Prostate gland (tissue), 2 donors: Measurements from ENCODE around the gene XPR1. TPM values are rescaled to one million over a fixed set of nuclear protein-coding genes. Genes with fewer than 3 reads are reported as not detected.

Experiments
- DNase-seq: peaks from one replicate; pipeline ENCODE4 v3.0.0-alpha.2; 2019; ENCODE audit warnings: low spot score
- H3K27ac ChIP-seq, 2 donors: fragments of 200-600 bp; sonication (generic); 2 replicates each; pipeline ENCODE4 v1.5.1; 2017 to 2019
- H3K27me3 ChIP-seq: fragments of 200-600 bp; sonication (generic); replicated peaks from 2 replicates; pipeline ENCODE4 v1.5.1; 2019; ENCODE audit not compliant: insufficient read depth
- H3K36me3 ChIP-seq, 2 donors: fragments of 200-600 bp; sonication (generic); 1 replicate in 1 of 2; 2 replicates in 1 of 2; pipeline versions ENCODE4 v1.5.1 to v1.8.1; 2017 to 2019
- H3K4me1 ChIP-seq: fragments of 200-600 bp; sonication (generic); replicated peaks from 2 replicates; pipeline ENCODE4 v1.5.1; 2019
- H3K4me3 ChIP-seq, 2 donors: fragments of 200-600 bp; sonication (generic); 2 replicates each; pipeline ENCODE4 v1.5.1; 2017 to 2019
- H3K9me3 ChIP-seq: fragments of 200-600 bp; sonication (generic); 2 replicates; pipeline ENCODE4 v1.5.1; 2017
- CTCF ChIP-seq, 4 experiments: fragments of 200-600 bp in 2 of 4; fragments of 450-650 bp in 2 of 4; sonication (generic) in 2 of 4; IDR thresholded peaks; 1 replicate in 3 of 4; 2 replicates in 1 of 4; pipeline ENCODE4 v1.5.1; 2016 to 2019; ENCODE audit warnings: antibody characterized with exemption in 4 of 4, mild to moderate bottlenecking in 2 of 4, moderate library complexity in 2 of 4
- POLR2A ChIP-seq: fragments of 450-650 bp; IDR thresholded peaks from one replicate; pipeline ENCODE4 v1.6.1; 2016; ENCODE audit warnings: antibody characterized with exemption, mild to moderate bottlenecking
- POLR2AphosphoS5 ChIP-seq: sonication (generic); formaldehyde crosslinking; IDR thresholded peaks from one replicate; pipeline ENCODE4 v1.6.1; 2017; ENCODE audit warnings: antibody characterized with exemption
- WGBS: methylation state at CpG from one replicate; pipeline ENCODE4 v1.1.5; 2018; 5-methylcytosine and 5-hydroxymethylcytosine counted together
- intact Hi-C: fragments of 100-400 bp; cut with DNase I; formaldehyde crosslinking; loops from one replicate; pipeline ENCODE4 v1.14.2; 2022
- total RNA-seq, 2 donors: library from RNA; depleted of rRNA; stranded (reverse); fragments of >200 nt; gene quantifications; one replicate each; pipeline ENCODE4 v1.1.0, GENCODE V29; 2016

XPR1 gene
- total RNA-seq, 2 donors from 2014 or later: 17.5 to 70.3 TPM

GRCh38 chr1:180796897-180797640 is 165.2 kb downstream of the XPR1 start:
- intact Hi-C loops: no loop called here
- Histone ChIP-seq H3K27me3 (no peaks in the 10 kb centered on the region), H3K36me3 (no peaks in the 10 kb centered on the region), H3K27ac (no peak overlapping the region), H3K4me3 (no peak overlapping the region), H3K4me1 (no peaks in the 10 kb centered on the region), H3K9me3 (no peaks in the 10 kb centered on the region)
- DNase-seq: no peak
- 22% methylated on average over 1 of the region's 1 CpG for WGBS
- no peak for TF ChIP-seq POLR2AphosphoS5
- TF ChIP-seq POLR2A: no peak
- no peak for TF ChIP-seq CTCF (IDR thresholded peaks at IDR 0.05)

DNA sequence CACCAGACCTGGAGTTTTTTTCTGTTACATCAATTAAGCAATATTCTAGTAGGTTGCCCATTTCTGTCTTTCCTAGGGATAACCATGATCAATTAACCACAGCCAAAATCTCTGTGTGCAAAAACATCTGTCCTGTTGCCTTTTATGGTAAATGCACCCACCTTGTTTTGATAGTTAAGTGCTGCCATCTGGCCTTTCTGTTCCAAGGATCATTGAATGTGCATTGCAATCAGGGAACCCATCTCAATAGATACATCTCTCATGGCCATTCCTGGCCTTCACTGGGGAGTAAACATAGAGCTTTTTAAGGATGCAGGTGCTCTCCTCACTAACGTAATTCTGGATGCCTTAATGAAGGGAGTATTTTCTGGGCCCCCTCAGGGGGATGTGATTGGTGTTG is 169.1 kb downstream of the XPR1 start:
- no peaks in the 10 kb centered on the region for H3K4me1 ChIP-seq
- no peaks in the 10 kb centered on the region for H3K27me3 ChIP-seq
- no peak for TF ChIP-seq CTCF (IDR thresholded peaks at IDR 0.05)
- no peak for TF ChIP-seq POLR2AphosphoS5
- no peak for TF ChIP-seq POLR2A
- no peak overlapping the region for H3K4me3 ChIP-seq
- intact Hi-C loops: no loop called here
- H3K27ac ChIP-seq: no peak overlapping the region
- WGBS: 90% methylated on average over 1 of the region's 1 CpG
- no peaks in the 10 kb centered on the region for H3K9me3 ChIP-seq
- DNase-seq: no peak
- no peaks in the 10 kb centered on the region for H3K36me3 ChIP-seq

DNA sequence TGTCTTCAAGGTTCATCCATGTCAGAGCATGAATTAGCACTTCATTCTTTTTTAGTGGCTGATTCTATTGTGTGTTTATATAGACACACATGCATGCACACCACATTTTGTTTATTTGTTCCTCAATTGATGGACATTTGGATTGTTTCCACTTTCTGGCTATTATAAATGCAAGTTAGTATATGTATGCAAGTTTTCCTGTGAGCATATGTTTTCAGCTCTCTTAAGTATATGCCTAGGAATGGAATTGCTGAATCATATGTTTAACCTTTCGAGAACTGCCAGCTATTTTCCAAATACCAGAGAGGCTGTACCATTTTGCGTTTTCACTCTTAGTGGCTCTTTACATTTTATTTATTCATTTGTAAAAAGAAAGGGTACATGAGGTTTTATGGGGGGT is 171.0 kb downstream of the XPR1 start:
- H3K27me3 ChIP-seq: no peaks in the 10 kb centered on the region
- H3K4me1 ChIP-seq: no peaks in the 10 kb centered on the region
- no peak for DNase-seq
- intact Hi-C loops: no loop called here
- 97% methylated on average over 2 of the region's 2 CpGs for WGBS
- no peaks in the 10 kb centered on the region for H3K9me3 ChIP-seq
- TF ChIP-seq CTCF (IDR thresholded peaks at IDR 0.05) (no peak), POLR2AphosphoS5 (no peak), POLR2A (no peak)
- no peak overlapping the region for H3K4me3 ChIP-seq
- H3K27ac ChIP-seq: no peak overlapping the region
- H3K36me3 ChIP-seq: no peaks in the 10 kb centered on the region

- Histone ChIP-seq H3K27ac (no peak overlapping the region), H3K9me3 (no peaks in the 10 kb centered on the region), H3K4me3 (no peak overlapping the region), H3K4me1 (no peaks in the 10 kb centered on the region), H3K36me3 (no peaks in the 10 kb centered on the region), H3K27me3 (no peaks in the 10 kb centered on the region)
- DNase-seq: no peak
- no peak for TF ChIP-seq POLR2AphosphoS5
- TF ChIP-seq POLR2A: no peak
- no peak for TF ChIP-seq CTCF (IDR thresholded peaks at IDR 0.05)
- intact Hi-C loops: no loop called here
Measured at GRCh38 chr1:180805316-180805715, 173.5 kb downstream of the XPR1 start.

- Histone ChIP-seq H3K36me3 (no peaks in the 10 kb centered on the region), H3K27ac (no peak overlapping the region), H3K4me1 (no peaks in the 10 kb centered on the region), H3K9me3 (no peaks in the 10 kb centered on the region), H3K4me3 (no peak overlapping the region), H3K27me3 (no peaks in the 10 kb centered on the region)
- 91% methylated on average over 2 of the region's 2 CpGs for WGBS
- TF ChIP-seq POLR2A: no peak
- TF ChIP-seq POLR2AphosphoS5: no peak
- TF ChIP-seq CTCF (IDR thresholded peaks at IDR 0.05): no peak
- no peak for DNase-seq
- intact Hi-C loops: no loop called here
Measured at GRCh38 chr1:180811298-180811697, 179.5 kb downstream of the XPR1 start.
